ENCODE measurements around the gene LIN9.

DNA sequence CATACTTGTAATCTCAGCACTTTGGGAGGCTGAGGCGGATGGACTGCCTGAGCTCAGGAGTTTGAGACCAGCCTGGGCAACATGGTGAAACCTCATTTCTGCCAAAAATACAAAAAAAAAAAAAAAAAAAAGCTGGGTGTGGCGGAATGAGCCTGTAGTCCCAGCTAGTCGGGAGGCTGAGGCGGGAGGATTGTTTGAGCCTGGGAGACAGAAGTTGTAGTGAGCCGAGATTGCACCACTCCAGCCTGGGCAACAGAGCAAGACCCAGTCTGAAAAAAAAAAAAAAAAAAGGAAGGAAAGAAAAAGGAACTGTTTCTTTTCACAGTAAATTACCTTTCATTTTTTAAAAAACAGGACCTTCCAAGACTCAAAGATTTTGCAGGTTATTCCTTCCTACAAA lies 29.5 kb downstream of the LIN9 start:
- TF ChIP-seq, protein P1, sequence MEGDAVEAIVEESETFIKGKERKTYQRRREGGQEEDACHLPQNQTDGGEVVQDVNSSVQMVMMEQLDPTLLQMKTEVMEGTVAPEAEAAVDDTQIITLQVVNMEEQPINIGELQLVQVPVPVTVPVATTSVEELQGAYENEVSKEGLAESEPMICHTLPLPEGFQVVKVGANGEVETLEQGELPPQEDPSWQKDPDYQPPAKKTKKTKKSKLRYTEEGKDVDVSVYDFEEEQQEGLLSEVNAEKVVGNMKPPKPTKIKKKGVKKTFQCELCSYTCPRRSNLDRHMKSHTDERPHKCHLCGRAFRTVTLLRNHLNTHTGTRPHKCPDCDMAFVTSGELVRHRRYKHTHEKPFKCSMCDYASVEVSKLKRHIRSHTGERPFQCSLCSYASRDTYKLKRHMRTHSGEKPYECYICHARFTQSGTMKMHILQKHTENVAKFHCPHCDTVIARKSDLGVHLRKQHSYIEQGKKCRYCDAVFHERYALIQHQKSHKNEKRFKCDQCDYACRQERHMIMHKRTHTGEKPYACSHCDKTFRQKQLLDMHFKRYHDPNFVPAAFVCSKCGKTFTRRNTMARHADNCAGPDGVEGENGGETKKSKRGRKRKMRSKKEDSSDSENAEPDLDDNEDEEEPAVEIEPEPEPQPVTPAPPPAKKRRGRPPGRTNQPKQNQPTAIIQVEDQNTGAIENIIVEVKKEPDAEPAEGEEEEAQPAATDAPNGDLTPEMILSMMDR (conservative IDR thresholded peaks at IDR 0.05), result no peak
- no peak for TF ChIP-seq ZFX (IDR thresholded peaks at IDR 0.05)
